ENCODE data around the gene HLA-DRB1. TPM values are rescaled to one million over a fixed set of nuclear protein-coding genes. Genes with fewer than 3 reads are reported as not detected.

HLA-DRB1 gene
- polyA plus RNA-seq, 2 of the 4 experiments (the other 2 are of a cell fraction): not detected

DNA sequence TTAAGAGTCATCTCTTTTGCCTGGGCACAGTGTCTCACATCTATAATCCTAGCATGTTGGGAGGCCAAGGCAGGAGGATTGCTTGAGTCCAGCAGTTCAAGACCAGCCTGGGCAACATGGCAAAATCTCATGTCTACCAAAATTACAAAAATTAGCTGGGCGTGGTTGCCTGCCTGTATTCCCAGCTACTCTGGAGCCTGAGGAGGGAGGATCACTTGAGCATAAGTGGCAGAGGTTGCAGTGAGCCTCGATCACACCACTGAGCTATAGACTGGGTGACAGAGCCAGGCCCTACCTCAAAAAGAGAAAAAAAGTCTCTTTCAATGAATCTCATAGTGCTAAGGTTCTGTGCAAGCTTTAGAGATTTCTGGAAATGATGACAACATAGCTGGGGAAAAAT is 1.5 kb downstream of the HLA-DRB1 start:
- POLR2A ChIA-PET: interaction anchor here (0.7 kb wide), 1 partner anchor 60 kb away, joined by 3 read pairs; no protein-coding TSS in a partner anchor
- CTCF ChIA-PET: no interaction called here
- Histone ChIP-seq H3K4me1 (no peaks in the 10 kb centered on the region), H3K9me3 (no peaks in the 10 kb centered on the region), H3K27ac (no peak overlapping the region), H3K4me3 (no peak overlapping the region), H3K4me2 (no peak overlapping the region)
- WGBS (ENCODE audit: missing lambda C conversion rate): 7% methylated on average over 2 of the region's 2 CpGs
- no peak for TF ChIP-seq NR3C1 (IDR thresholded peaks at IDR 0.05)
- TF ChIP-seq MAFK (IDR thresholded peaks at IDR 0.05; ENCODE audit: partially characterized antibody): no peak
- TF ChIP-seq TP53 (CRISPR knock-in tag; IDR thresholded peaks at IDR 0.05): no peak
- no peak for TF ChIP-seq HEYL (CRISPR knock-in tag; IDR thresholded peaks at IDR 0.05)
- DNase-seq (ENCODE audit: low read depth in 1 of 2, low spot score in 1 of 2) (no peak), FAIRE-seq (no peak), ATAC-seq (no peak)

DNA sequence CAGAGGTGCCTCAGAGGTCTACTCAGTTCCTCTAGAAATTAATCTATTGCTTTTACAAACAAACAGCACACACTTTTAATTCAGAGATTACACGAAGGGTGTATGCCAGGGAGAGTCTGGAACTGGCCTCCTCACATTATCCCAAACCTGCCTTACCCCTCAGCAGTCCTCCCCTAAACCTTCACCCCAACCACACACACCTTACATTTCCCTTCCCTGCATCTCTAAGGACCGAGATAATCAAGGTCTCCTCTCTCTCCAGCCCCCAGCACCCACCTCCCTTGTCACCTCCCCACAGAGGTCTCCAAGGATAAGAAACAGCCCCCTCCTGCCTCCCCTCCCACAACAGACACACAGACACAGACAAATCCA is 6.1 kb downstream of the HLA-DRB1 start:
- 0% methylated on average over 1 of the region's 2 CpGs for WGBS (ENCODE audit: missing lambda C conversion rate)
- no peak overlapping the region for H3K27ac ChIP-seq
- no peak overlapping the region for H3K4me2 ChIP-seq
- no peak for ATAC-seq
- POLR2A ChIA-PET: no interaction called here
- no peak overlapping the region for H3K4me3 ChIP-seq
- TF ChIP-seq, protein P1, sequence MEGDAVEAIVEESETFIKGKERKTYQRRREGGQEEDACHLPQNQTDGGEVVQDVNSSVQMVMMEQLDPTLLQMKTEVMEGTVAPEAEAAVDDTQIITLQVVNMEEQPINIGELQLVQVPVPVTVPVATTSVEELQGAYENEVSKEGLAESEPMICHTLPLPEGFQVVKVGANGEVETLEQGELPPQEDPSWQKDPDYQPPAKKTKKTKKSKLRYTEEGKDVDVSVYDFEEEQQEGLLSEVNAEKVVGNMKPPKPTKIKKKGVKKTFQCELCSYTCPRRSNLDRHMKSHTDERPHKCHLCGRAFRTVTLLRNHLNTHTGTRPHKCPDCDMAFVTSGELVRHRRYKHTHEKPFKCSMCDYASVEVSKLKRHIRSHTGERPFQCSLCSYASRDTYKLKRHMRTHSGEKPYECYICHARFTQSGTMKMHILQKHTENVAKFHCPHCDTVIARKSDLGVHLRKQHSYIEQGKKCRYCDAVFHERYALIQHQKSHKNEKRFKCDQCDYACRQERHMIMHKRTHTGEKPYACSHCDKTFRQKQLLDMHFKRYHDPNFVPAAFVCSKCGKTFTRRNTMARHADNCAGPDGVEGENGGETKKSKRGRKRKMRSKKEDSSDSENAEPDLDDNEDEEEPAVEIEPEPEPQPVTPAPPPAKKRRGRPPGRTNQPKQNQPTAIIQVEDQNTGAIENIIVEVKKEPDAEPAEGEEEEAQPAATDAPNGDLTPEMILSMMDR (IDR thresholded peaks at IDR 0.05): no peak
- TF ChIP-seq NPAS2 (CRISPR knock-in tag; IDR thresholded peaks at IDR 0.05; ENCODE audit: borderline replicate concordance): no peak
- TF ChIP-seq RARB (CRISPR knock-in tag; IDR thresholded peaks at IDR 0.05): no peak
- TF ChIP-seq MYC (IDR thresholded peaks at IDR 0.05; ENCODE audit: borderline replicate concordance, low read length): no peak
- TF ChIP-seq CEBPB (IDR thresholded peaks at IDR 0.05): no peak
- TF ChIP-seq HEYL (CRISPR knock-in tag; IDR thresholded peaks at IDR 0.05): no peak
- TF ChIP-seq, protein P2, sequence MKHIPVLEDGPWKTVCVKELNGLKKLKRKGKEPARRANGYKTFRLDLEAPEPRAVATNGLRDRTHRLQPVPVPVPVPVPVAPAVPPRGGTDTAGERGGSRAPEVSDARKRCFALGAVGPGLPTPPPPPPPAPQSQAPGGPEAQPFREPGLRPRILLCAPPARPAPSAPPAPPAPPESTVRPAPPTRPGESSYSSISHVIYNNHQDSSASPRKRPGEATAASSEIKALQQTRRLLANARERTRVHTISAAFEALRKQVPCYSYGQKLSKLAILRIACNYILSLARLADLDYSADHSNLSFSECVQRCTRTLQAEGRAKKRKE (CRISPR knock-in tag; IDR thresholded peaks at IDR 0.05; ENCODE audit: low read depth): no peak
- TF ChIP-seq, protein P3, sequence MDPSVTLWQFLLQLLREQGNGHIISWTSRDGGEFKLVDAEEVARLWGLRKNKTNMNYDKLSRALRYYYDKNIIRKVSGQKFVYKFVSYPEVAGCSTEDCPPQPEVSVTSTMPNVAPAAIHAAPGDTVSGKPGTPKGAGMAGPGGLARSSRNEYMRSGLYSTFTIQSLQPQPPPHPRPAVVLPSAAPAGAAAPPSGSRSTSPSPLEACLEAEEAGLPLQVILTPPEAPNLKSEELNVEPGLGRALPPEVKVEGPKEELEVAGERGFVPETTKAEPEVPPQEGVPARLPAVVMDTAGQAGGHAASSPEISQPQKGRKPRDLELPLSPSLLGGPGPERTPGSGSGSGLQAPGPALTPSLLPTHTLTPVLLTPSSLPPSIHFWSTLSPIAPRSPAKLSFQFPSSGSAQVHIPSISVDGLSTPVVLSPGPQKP (IDR thresholded peaks at IDR 0.05; ENCODE audit: low read depth, low read length): no peak
- TF ChIP-seq FOXS1 (CRISPR knock-in tag; IDR thresholded peaks at IDR 0.05): no peak
- no peak for TF ChIP-seq FOSL2 (IDR thresholded peaks at IDR 0.05)
- no peak for TF ChIP-seq FOSL2 (CRISPR knock-in tag; IDR thresholded peaks at IDR 0.05)
- TF ChIP-seq, protein P4, sequence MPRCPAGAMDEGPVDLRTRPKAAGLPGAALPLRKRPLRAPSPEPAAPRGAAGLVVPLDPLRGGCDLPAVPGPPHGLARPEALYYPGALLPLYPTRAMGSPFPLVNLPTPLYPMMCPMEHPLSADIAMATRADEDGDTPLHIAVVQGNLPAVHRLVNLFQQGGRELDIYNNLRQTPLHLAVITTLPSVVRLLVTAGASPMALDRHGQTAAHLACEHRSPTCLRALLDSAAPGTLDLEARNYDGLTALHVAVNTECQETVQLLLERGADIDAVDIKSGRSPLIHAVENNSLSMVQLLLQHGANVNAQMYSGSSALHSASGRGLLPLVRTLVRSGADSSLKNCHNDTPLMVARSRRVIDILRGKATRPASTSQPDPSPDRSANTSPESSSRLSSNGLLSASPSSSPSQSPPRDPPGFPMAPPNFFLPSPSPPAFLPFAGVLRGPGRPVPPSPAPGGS (IDR thresholded peaks at IDR 0.05): no peak
- TF ChIP-seq, protein P5, sequence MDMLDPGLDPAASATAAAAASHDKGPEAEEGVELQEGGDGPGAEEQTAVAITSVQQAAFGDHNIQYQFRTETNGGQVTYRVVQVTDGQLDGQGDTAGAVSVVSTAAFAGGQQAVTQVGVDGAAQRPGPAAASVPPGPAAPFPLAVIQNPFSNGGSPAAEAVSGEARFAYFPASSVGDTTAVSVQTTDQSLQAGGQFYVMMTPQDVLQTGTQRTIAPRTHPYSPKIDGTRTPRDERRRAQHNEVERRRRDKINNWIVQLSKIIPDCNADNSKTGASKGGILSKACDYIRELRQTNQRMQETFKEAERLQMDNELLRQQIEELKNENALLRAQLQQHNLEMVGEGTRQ (IDR thresholded peaks at IDR 0.05): no peak
- TF ChIP-seq EP300 (IDR thresholded peaks at IDR 0.05): no peak
- no peak for TF ChIP-seq MAFK (IDR thresholded peaks at IDR 0.05; ENCODE audit: partially characterized antibody)
- no peak for TF ChIP-seq JUN (IDR thresholded peaks at IDR 0.05)
- no peak for TF ChIP-seq POLR2AphosphoS2 (conservative IDR thresholded peaks at IDR 0.05; ENCODE audit: low read length)
- TF ChIP-seq BHLHE40 (IDR thresholded peaks at IDR 0.05; ENCODE audit: low read depth, low read length): no peak
- TF ChIP-seq CHD4 (IDR thresholded peaks at IDR 0.05; ENCODE audit: borderline replicate concordance): no peak
- TF ChIP-seq EHF (CRISPR knock-in tag; IDR thresholded peaks at IDR 0.05): no peak
- FAIRE-seq: no peak
- no peaks in the 10 kb centered on the region for H3K4me1 ChIP-seq
- no peak for DNase-seq (ENCODE audit: low read depth in 1 of 2, low spot score in 1 of 2)
- H3K9me3 ChIP-seq: no peaks in the 10 kb centered on the region
- CTCF ChIA-PET: no interaction called here

Data from A549 (cell line).